Fibroblast of pulmonary artery (primary cell): ENCODE results near the gene FERMT3.

Experiments
- DNase-seq: peaks from one replicate; pipeline ENCODE4 v3.0.0-alpha.2; 2010; ENCODE audit warnings: low read depth
- H3K4me3 ChIP-seq: replicated peaks from 2 replicates; pipeline ENCODE4 v1.5.1; 2011; ENCODE audit warnings: low read depth, mild to moderate bottlenecking, control low read depth, low read length, moderate library complexity
- CTCF ChIP-seq: IDR thresholded peaks from 2 replicates; pipeline ENCODE4 v1.5.1; 2011; ENCODE audit warnings: mild to moderate bottlenecking, control low read depth, low read length, inconsistent platforms; ENCODE audit errors: missing control alignments

The FERMT3 gene

GRCh38 chr11:64232182-64232966 is 25.9 kb downstream of the FERMT3 start:
- DNase-seq: no peak
- TF ChIP-seq CTCF: no peak
- no peak overlapping the region for H3K4me3 ChIP-seq

GRCh38 chr11:64232967-64233315 is 26.4 kb downstream of the FERMT3 start:
- no peak for DNase-seq

GRCh38 chr11:64233913-64234586 is 27.5 kb downstream of the FERMT3 start, which contains the start of gene VEGFB:
TSS of gene VEGFB (plus strand) at chr11:64234584. CDS start at chr11:64234834, 250 bp downstream.
- peak; percentile 44 for DNase-seq
- no peak for TF ChIP-seq CTCF

More at GRCh38 chr11:64232967-64233315, 26.4 kb downstream of the FERMT3 start:
- no peak for TF ChIP-seq CTCF
- H3K4me3 ChIP-seq: no peak overlapping the region

GRCh38 chr11:64234647-64235379 is 28.3 kb downstream of the FERMT3 start:
- no peak for DNase-seq
- TF ChIP-seq CTCF: no peak
- peak overlapping the region; percentile 71 for H3K4me3 ChIP-seq

More at GRCh38 chr11:64233913-64234586, 27.5 kb downstream of the FERMT3 start, which contains the start of gene VEGFB:
- peak within 1 kb of the TSS; percentile 71 for H3K4me3 ChIP-seq

- TF ChIP-seq CTCF: no peak
These were observed 29.1 kb downstream of the FERMT3 start for GRCh38 chr11:64235437-64236161.

GRCh38 chr11:64237484-64237951 is 31.0 kb downstream of the FERMT3 start:
- DNase-seq: no peak

More at GRCh38 chr11:64235437-64236161, 29.1 kb downstream of the FERMT3 start:
- peak overlapping the region; percentile 71 for H3K4me3 ChIP-seq
- no peak for DNase-seq

More at GRCh38 chr11:64237484-64237951, 31.0 kb downstream of the FERMT3 start:
- H3K4me3 ChIP-seq: no peak overlapping the region
- TF ChIP-seq CTCF: no peak
